IMR-90 (cell line): ENCODE measurements around the gene MCTP2. TPM values are rescaled to one million over a fixed set of nuclear protein-coding genes. Genes with fewer than 3 reads are reported as not detected.

Experiments
- ATAC-seq: fragments of 200-7000 bp; cut with Tn5 transposase; 2 replicates; pipeline ENCODE4 v1.9.1; 2020; ENCODE audit warnings: low read depth, mild to moderate bottlenecking, moderate library complexity
- BruUV-seq: library from RNA; stranded (reverse); fragments of 400-500 nt; replicated peaks from 2 replicates; lab custom pipeline; 2021; lab: Mats Ljungman, UMichigan
- CTCF ChIA-PET: fragments of 300-600 bp; formaldehyde crosslinking; extraction: SDS; loops from one replicate; lab custom pipeline; 2021; ENCODE audit warnings: antibody characterized with exemption; lab: Yijun Ruan, JAX
- POLR2A ChIA-PET: fragments of 300-600 bp; sonication (Branson Sonifier 250); formaldehyde crosslinking; loops from one replicate; lab custom pipeline; 2022; ENCODE audit warnings: antibody characterized with exemption; ENCODE audit not compliant: unreplicated experiment; lab: Charles Lee
- DNase-seq: peaks from one replicate; pipeline ENCODE4 v3.0.0; 2013
- H2AFZ ChIP-seq: replicated peaks from 2 replicates; pipeline ENCODE3; 2013; ENCODE audit warnings: low read length, mild to moderate bottlenecking; ENCODE audit not compliant: poor library complexity
- H2AK5ac ChIP-seq: 2 replicates; pipeline ENCODE4 v1.6.1; 2013; ENCODE audit warnings: low read depth, low read length, inconsistent platforms
- H2AK9ac ChIP-seq: replicated peaks from 2 replicates; pipeline ENCODE3; 2013; ENCODE audit warnings: mild to moderate bottlenecking, low read depth, low read length, moderate library complexity; ENCODE audit not compliant: poor library complexity
- H2BK120ac ChIP-seq: 2 replicates; pipeline ENCODE4 v1.6.1; 2013; ENCODE audit warnings: low read depth, low read length, inconsistent platforms
- H2BK15ac ChIP-seq: 3 replicates; pipeline ENCODE4 v1.6.1; 2013; ENCODE audit warnings: low read depth, low read length, inconsistent platforms
- H2BK20ac ChIP-seq: 2 replicates; pipeline ENCODE4 v1.6.1; 2013; ENCODE audit warnings: low read depth, mild to moderate bottlenecking, inconsistent platforms, low read length, moderate library complexity
- H2BK5ac ChIP-seq: 2 replicates; pipeline ENCODE4 v1.6.1; 2013; ENCODE audit warnings: mild to moderate bottlenecking, low read depth, low read length, inconsistent platforms; ENCODE audit not compliant: poor library complexity, severe bottlenecking
- H3K14ac ChIP-seq: replicated peaks from 2 replicates; pipeline ENCODE4 v1.6.1; 2013; ENCODE audit warnings: low read depth, low read length, inconsistent platforms
- H3K18ac ChIP-seq: 2 replicates; pipeline ENCODE4 v1.6.1; 2013; ENCODE audit warnings: low read depth, low read length, control low read depth
- H3K23ac ChIP-seq: 2 replicates; pipeline ENCODE4 v1.6.1; 2013; ENCODE audit warnings: low read depth, low read length, inconsistent platforms
- H3K27ac ChIP-seq: 2 replicates; pipeline ENCODE4 v1.5.1; 2013; ENCODE audit warnings: mild to moderate bottlenecking, control low read depth, low read length; ENCODE audit not compliant: insufficient read depth
- H3K27me3 ChIP-seq: 2 replicates; pipeline ENCODE4 v1.6.1; 2013; ENCODE audit warnings: low read length; ENCODE audit not compliant: control insufficient read depth, insufficient read depth
- H3K36me3 ChIP-seq: 2 replicates; pipeline ENCODE4 v1.6.1; 2013; ENCODE audit warnings: low read length, mixed read lengths; ENCODE audit not compliant: control insufficient read depth, insufficient read depth
- H3K4ac ChIP-seq: 2 replicates; pipeline ENCODE4 v1.6.1; 2013; ENCODE audit warnings: low read depth, low read length, inconsistent platforms
- H3K4me1 ChIP-seq: 2 replicates; pipeline ENCODE4 v1.6.1; 2013; ENCODE audit warnings: low read length, mixed read lengths; ENCODE audit not compliant: control insufficient read depth, insufficient read depth
- H3K4me2 ChIP-seq: 2 replicates; pipeline ENCODE4 v1.6.1; 2013; ENCODE audit warnings: low read depth, mild to moderate bottlenecking, control low read depth, low read length, moderate library complexity
- H3K4me3 ChIP-seq: 2 replicates; pipeline ENCODE4 v1.5.1; 2013; ENCODE audit warnings: low read depth, mild to moderate bottlenecking, control low read depth, low read length, moderate library complexity; ENCODE audit not compliant: insufficient read depth
- H3K56ac ChIP-seq: 2 replicates; pipeline ENCODE4 v1.6.1; 2013; ENCODE audit warnings: low read length, inconsistent platforms; ENCODE audit not compliant: insufficient read depth; ENCODE audit errors: extremely low read depth
- H3K79me1 ChIP-seq, 2 experiments: 2 replicates each; pipeline ENCODE4 v1.6.1; 2013; ENCODE audit warnings: low read length in 2 of 2, inconsistent platforms in 1 of 2, low read depth in 1 of 2
- H3K9ac ChIP-seq: 2 replicates; pipeline ENCODE4 v1.6.1; 2013; ENCODE audit warnings: low read depth, low read length, control low read depth
- H3K9me1 ChIP-seq: 2 replicates; pipeline ENCODE4 v1.6.1; 2013; ENCODE audit warnings: low read length, inconsistent platforms; ENCODE audit not compliant: insufficient read depth
- H3K9me3 ChIP-seq: 2 replicates; pipeline ENCODE4 v1.6.1; 2013; ENCODE audit warnings: low read length; ENCODE audit not compliant: control insufficient read depth, insufficient read depth
- H4K20me1 ChIP-seq: 2 replicates; pipeline ENCODE4 v1.6.1; 2013; ENCODE audit warnings: low read length, inconsistent platforms; ENCODE audit not compliant: insufficient read depth
- H4K5ac ChIP-seq: 2 replicates; pipeline ENCODE4 v1.6.1; 2013; ENCODE audit warnings: mild to moderate bottlenecking, low read depth, low read length, control low read depth
- H4K8ac ChIP-seq, 2 experiments: 2 replicates each; pipeline ENCODE4 v1.6.1; 2013; ENCODE audit warnings: low read depth in 2 of 2, low read length in 2 of 2, control low read depth in 1 of 2, inconsistent platforms in 1 of 2
- H4K91ac ChIP-seq: 2 replicates; pipeline ENCODE4 v1.6.1; 2013; ENCODE audit warnings: low read depth, low read length, inconsistent platforms; ENCODE audit not compliant: insufficient read depth
- BHLHE40 ChIP-seq: fragments of 150-350 bp; IDR thresholded peaks from 2 replicates; pipeline ENCODE4 v1.6.1; 2016; ENCODE audit warnings: mild to moderate bottlenecking, low read depth, low read length
- CEBPB ChIP-seq: IDR thresholded peaks from 2 replicates; pipeline ENCODE4 v1.6.1; 2012; ENCODE audit warnings: low read depth, low read length, improper control_type of control experiment
- CHD1 ChIP-seq: IDR thresholded peaks from 2 replicates; pipeline ENCODE4 v1.6.1; 2012; ENCODE audit warnings: low read depth, low read length, improper control_type of control experiment
- CTCF ChIP-seq: conservative IDR thresholded peaks from 2 replicates; pipeline ENCODE4 v1.5.1; 2012; ENCODE audit warnings: mild to moderate bottlenecking, low read depth, low read length, improper control_type of control experiment
- ELK1 ChIP-seq: fragments of 150-350 bp; IDR thresholded peaks from 2 replicates; pipeline ENCODE4 v1.6.1; 2016; ENCODE audit warnings: low read depth, mild to moderate bottlenecking, low read length, moderate library complexity, borderline replicate concordance
- MAZ ChIP-seq: IDR thresholded peaks from 2 replicates; pipeline ENCODE4 v1.6.1; 2012; ENCODE audit warnings: low read depth, mild to moderate bottlenecking, low read length, improper control_type of control experiment, moderate library complexity, borderline replicate concordance
- MXI1 ChIP-seq: IDR thresholded peaks from 2 replicates; pipeline ENCODE4 v1.6.1; 2012; ENCODE audit warnings: low read depth, mild to moderate bottlenecking, low read length, moderate library complexity, borderline replicate concordance
- POLR2A ChIP-seq: IDR thresholded peaks from 2 replicates; pipeline ENCODE4 v1.6.1; 2012; ENCODE audit warnings: mild to moderate bottlenecking, low read depth, low read length
- RCOR1 ChIP-seq: IDR thresholded peaks from 2 replicates; pipeline ENCODE4 v1.6.1; 2012; ENCODE audit warnings: mild to moderate bottlenecking, low read length, improper control_type of control experiment; ENCODE audit not compliant: insufficient replicate concordance
- SMC3 ChIP-seq: fragments of 150-350 bp; IDR thresholded peaks from 2 replicates; pipeline ENCODE4 v1.6.1; 2016; ENCODE audit warnings: low read depth, mild to moderate bottlenecking, antibody characterized with exemption, low read length, moderate library complexity
- WGBS, 2 experiments: methylation state at CpG; one replicate each; pipeline versions ENCODE4 v1.1.5 to v1.1.7; 2013; ENCODE audit warnings: missing lambda C conversion rate in 2 of 2; ENCODE audit not compliant: insufficient read length in 1 of 2; ENCODE audit errors: extremely low coverage in 2 of 2; 5-methylcytosine and 5-hydroxymethylcytosine counted together
- dilution Hi-C: fragments of 300-500 bp; cut with HindIII; formaldehyde crosslinking; loops from one replicate; pipeline ENCODE4 v1.14.3; 2018; ENCODE audit warnings: low sequenced_read_pairs; ENCODE audit not compliant: unreplicated experiment
- in situ Hi-C: fragments of 300-500 bp; cut with MboI; formaldehyde crosslinking; loops from 3 replicates; pipeline ENCODE4 v1.14.3; 2019; ENCODE audit warnings: low sequenced_read_pairs, inconsistent platforms, mixed read lengths
- intact Hi-C: fragments of 100-400 bp; cut with micrococcal nuclease; formaldehyde crosslinking; loops from 2 replicates; pipeline ENCODE4 v1.10.0; 2022
- polyA plus RNA-seq, 3 experiments: library from polyadenylated mRNA; depleted of rRNA; stranded (reverse); fragments of >200 nt; gene quantifications; 2 replicates each; pipeline ENCODE4 v1.2.3, GENCODE V29; 2012; ENCODE audit warnings: low replicate concordance in 1 of 3
- total RNA-seq: library from RNA; depleted of rRNA; stranded (reverse); fragments of >200 nt; gene quantifications from 2 replicates; pipeline ENCODE4 v1.2.3, GENCODE V29; 2012

Gene MCTP2
- total and polyA plus RNA-seq, 2 of the 4 experiments (the other 2 are of a cell fraction): 5.1 to 9.9 TPM

GRCh38 chr15:94293411-94294402 lies 62.3 kb downstream of the MCTP2 start:
- H3K14ac ChIP-seq: no peak overlapping the region

More at GRCh38 chr15:94293411-94294402, 62.3 kb downstream of the MCTP2 start:
- Histone ChIP-seq H2BK20ac (no peak overlapping the region; the same call in 1 of the 2 replicates), H2AFZ (no peak overlapping the region), H3K4me1 (peaks cover 4% of the 10 kb centered on the region), H3K79me1 (peaks cover 0 to 6% of the 10 kb centered on the region in 2 experiments; a peak in 2 of 4 replicates), H3K4ac (no peak overlapping the region), H3K18ac (peak overlapping the region; percentile 53; the same call in 1 of the 2 replicates), H2BK120ac (peak overlapping the region; percentile 46; the same call in 1 of the 2 replicates), H2AK9ac (no peak overlapping the region), H4K5ac (peak overlapping the region; percentile 35; the same call in 1 of the 2 replicates), H3K27me3 (no peaks in the 10 kb centered on the region), H2BK5ac (peak overlapping the region; percentile 85), H4K91ac (no peak overlapping the region), H2AK5ac (0 out of 2 replicates have a peak overlapping the region, but pooled peaks have one; percentile 16), H3K27ac (peak overlapping the region; percentile 67; the same call in 1 of the 2 replicates), H2BK15ac (no peak overlapping the region), H3K4me2 (peak overlapping the region; percentile 29; the same call in 1 of the 2 replicates), H4K20me1 (no peaks in the 10 kb centered on the region), H3K56ac (no peak overlapping the region), H3K36me3 (no peaks in the 10 kb centered on the region), H3K9me3 (no peaks in the 10 kb centered on the region), H3K4me3 (no peak overlapping the region), H3K9ac (no peak overlapping the region), H3K23ac (0 out of 2 replicates have a peak overlapping the region, but pooled peaks have one; percentile 39), H3K9me1 (no peaks in the 10 kb centered on the region; the same call in 1 of the 2 replicates), H4K8ac (no peak overlapping the region)
- intact Hi-C loops (no loop called here), in situ Hi-C loops (no loop called here), dilution Hi-C loops (no loop called here)
- no TSS peak for BruUV-seq
- TF ChIP-seq CEBPB (no peak), CHD1 (no peak), CTCF (no peak), BHLHE40 (no peak), RCOR1 (no peak), ELK1 (no peak), MXI1 (no peak), POLR2A (no peak), SMC3 (no peak), MAZ (no peak)
- POLR2A ChIA-PET: no interaction called here
- ATAC-seq (no peak), DNase-seq (peak; percentile 28)
- 39% methylated on average over 3 of the region's 13 CpGs; no CpG with 5 or more reads in 1 of the 2 experiments for WGBS, 2 experiments
- CTCF ChIA-PET: interaction anchor here (1.1 kb wide), 1 partner anchor 13 kb away, joined by 4 read pairs; no protein-coding TSS in a partner anchor
